Suprapubic skin (tissue), 4 donors: Measurements from ENCODE around the gene IFI44. TPM values are rescaled to one million over a fixed set of nuclear protein-coding genes. Genes with fewer than 3 reads are reported as not detected.

ENCODE experiments used
- DNase-seq, 2 donors: peaks; one replicate each; pipeline ENCODE4 v3.0.0-alpha.2; 2019; ENCODE audit warnings: low spot score in 2 of 2
- H3K27ac ChIP-seq: fragments of 200-600 bp; sonication (generic); one replicate; pipeline ENCODE4 v1.5.1; 2019
- H3K27me3 ChIP-seq: fragments of 200-600 bp; sonication (generic); one replicate; pipeline ENCODE4 v1.5.1; 2019
- H3K36me3 ChIP-seq: fragments of 200-600 bp; sonication (generic); one replicate; pipeline ENCODE4 v1.5.1; 2019
- H3K4me1 ChIP-seq: fragments of 200-600 bp; sonication (generic); one replicate; pipeline ENCODE4 v1.5.1; 2019
- H3K4me3 ChIP-seq: fragments of 200-600 bp; sonication (generic); one replicate; pipeline ENCODE4 v1.5.1; 2019; ENCODE audit warnings: mild to moderate bottlenecking
- H3K9me3 ChIP-seq: fragments of 200-600 bp; sonication (generic); one replicate; pipeline ENCODE4 v1.5.1; 2019
- CTCF ChIP-seq, 2 donors: fragments of 200-600 bp in 1 of 2; fragments of 450-650 bp in 1 of 2; sonication (generic) in 1 of 2; IDR thresholded peaks; one replicate each; pipeline ENCODE4 v1.5.1; 2016 to 2019; ENCODE audit warnings: antibody characterized with exemption in 2 of 2, mild to moderate bottlenecking in 1 of 2, moderate library complexity in 1 of 2
- EP300 ChIP-seq: sonication (generic); formaldehyde crosslinking; IDR thresholded peaks from one replicate; pipeline ENCODE4 v1.6.1; 2017; ENCODE audit warnings: antibody characterized with exemption
- POLR2A ChIP-seq, 2 donors: fragments of 450-650 bp; IDR thresholded peaks; one replicate each; pipeline ENCODE4 v1.6.1; 2017; ENCODE audit warnings: antibody characterized with exemption in 2 of 2, mild to moderate bottlenecking in 2 of 2, moderate library complexity in 2 of 2
- POLR2AphosphoS5 ChIP-seq, 3 donors: sonication (generic); formaldehyde crosslinking; IDR thresholded peaks; one replicate each; pipeline ENCODE4 v1.6.1; 2017; ENCODE audit warnings: antibody characterized with exemption in 3 of 3
- WGBS: methylation state at CpG from one replicate; pipeline ENCODE4 v1.1.5; 2018; 5-methylcytosine and 5-hydroxymethylcytosine counted together
- total RNA-seq, 4 donors: library from RNA; depleted of rRNA; stranded (reverse); fragments of >200 nt; gene quantifications; one replicate each; pipeline ENCODE4 v1.1.0, GENCODE V29; 2016

IFI44 gene
- 1 to 10 TPM; 1.8 to 7.1 (median 2.7) TPM for total RNA-seq

GRCh38 chr1:78649628-78650027 lies at the start of gene IFI44:
Gene IFI44, plus strand, starts transcription at chr1:78649831. Its CDS starts 365 bp downstream, at chr1:78650196.
- Histone ChIP-seq H3K4me1 (peaks cover 15% of the 10 kb centered on the region), H3K27ac (peak within 1 kb of the TSS; percentile 36), H3K9me3 (no peaks in the 10 kb centered on the region), H3K4me3 (peak within 1 kb of the TSS; percentile 41), H3K27me3 (no peaks in the 10 kb centered on the region), H3K36me3 (no peaks in the 10 kb centered on the region)
- peak; percentile 84 to 87 for DNase-seq
- no peak for TF ChIP-seq CTCF (IDR thresholded peaks at IDR 0.05)
- TF ChIP-seq POLR2A (IDR thresholded peaks at IDR 0.05), result peak in 1 of 2 donors; percentile 25

- Histone ChIP-seq H3K27ac (no peak overlapping the region), H3K4me1 (no peaks in the 10 kb centered on the region), H3K36me3 (no peaks in the 10 kb centered on the region), H3K9me3 (no peaks in the 10 kb centered on the region), H3K27me3 (no peaks in the 10 kb centered on the region), H3K4me3 (no peak overlapping the region)
- 51% methylated on average over 1 of the region's 1 CpG for WGBS
- DNase-seq, result no peak
- TF ChIP-seq CTCF (IDR thresholded peaks at IDR 0.05) (no peak), POLR2A (IDR thresholded peaks at IDR 0.05) (no peak)
These were observed 48.6 kb upstream of the IFI44 start for GRCh38 chr1:78601068-78601467.

GRCh38 chr1:78603206-78603605 lies 46.4 kb upstream of the IFI44 start:
- TF ChIP-seq POLR2AphosphoS5 (IDR thresholded peaks at IDR 0.05) (no peak), CTCF (IDR thresholded peaks at IDR 0.05) (no peak), EP300 (no peak), POLR2A (IDR thresholded peaks at IDR 0.05) (no peak)
- Histone ChIP-seq H3K27me3 (no peaks in the 10 kb centered on the region), H3K36me3 (no peaks in the 10 kb centered on the region), H3K9me3 (no peaks in the 10 kb centered on the region), H3K4me3 (no peak overlapping the region), H3K4me1 (no peaks in the 10 kb centered on the region), H3K27ac (no peak overlapping the region)
- DNase-seq, result no peak
- WGBS, result 98% methylated on average over 1 of the region's 1 CpG

- DNase-seq, result no peak
- Histone ChIP-seq H3K27me3 (no peaks in the 10 kb centered on the region), H3K36me3 (no peaks in the 10 kb centered on the region), H3K4me3 (no peak overlapping the region), H3K9me3 (no peaks in the 10 kb centered on the region), H3K27ac (no peak overlapping the region), H3K4me1 (no peaks in the 10 kb centered on the region)
- TF ChIP-seq EP300 (no peak), CTCF (IDR thresholded peaks at IDR 0.05) (no peak)
- 88% methylated on average over 5 of the region's 5 CpGs for WGBS
These were observed 45.0 kb upstream of the IFI44 start for GRCh38 chr1:78604643-78605042.

- DNase-seq, result no peak
- no peak for TF ChIP-seq POLR2A (IDR thresholded peaks at IDR 0.05)
- TF ChIP-seq CTCF (IDR thresholded peaks at IDR 0.05), result no peak
- TF ChIP-seq POLR2AphosphoS5 (IDR thresholded peaks at IDR 0.05), result no peak
- Histone ChIP-seq H3K9me3 (no peaks in the 10 kb centered on the region), H3K27me3 (no peaks in the 10 kb centered on the region), H3K36me3 (no peaks in the 10 kb centered on the region), H3K4me1 (no peaks in the 10 kb centered on the region), H3K27ac (no peak overlapping the region), H3K4me3 (no peak overlapping the region)
- 64% methylated on average over 2 of the region's 2 CpGs for WGBS
These were observed 43.4 kb upstream of the IFI44 start for GRCh38 chr1:78606274-78606673.
